Endothelial cell (in vitro differentiated cells): ENCODE data around the gene ACKR3. TPM values are rescaled to one million over a fixed set of nuclear protein-coding genes. Genes with fewer than 3 reads are reported as not detected.

ENCODE experiments used
- DNase-seq: peaks from one replicate; pipeline ENCODE4 v3.0.0; 2021; ENCODE audit warnings: low spot score
- H3K27ac Mint-ChIP-seq: one replicate; pipeline ENCODE4 v1.8.0; 2021; ENCODE audit warnings: mixed read lengths, inconsistent platforms; ENCODE audit not compliant: unreplicated experiment
- H3K27me3 Mint-ChIP-seq: one replicate; pipeline ENCODE4 v1.8.0; 2021; ENCODE audit warnings: mild to moderate bottlenecking, moderate library complexity, mixed read lengths, inconsistent platforms; ENCODE audit not compliant: unreplicated experiment
- H3K36me3 Mint-ChIP-seq: one replicate; pipeline ENCODE4 v1.8.0; 2021; ENCODE audit warnings: mild to moderate bottlenecking, low read depth, mixed read lengths, inconsistent platforms; ENCODE audit not compliant: unreplicated experiment
- H3K4me1 Mint-ChIP-seq: one replicate; pipeline ENCODE4 v1.8.0; 2021; ENCODE audit warnings: mild to moderate bottlenecking, mixed read lengths, inconsistent platforms; ENCODE audit not compliant: unreplicated experiment
- H3K4me3 Mint-ChIP-seq: one replicate; pipeline ENCODE4 v1.8.0; 2021; ENCODE audit warnings: mild to moderate bottlenecking, mixed read lengths, inconsistent platforms; ENCODE audit not compliant: unreplicated experiment
- H3K9me3 Mint-ChIP-seq: one replicate; pipeline ENCODE4 v1.8.0; 2021; ENCODE audit warnings: mixed read lengths, inconsistent platforms; ENCODE audit not compliant: unreplicated experiment
- CTCF ChIP-seq: fragments of 200-600 bp; sonication (generic); IDR thresholded peaks from one replicate; pipeline ENCODE4 v1.5.0; 2021; ENCODE audit warnings: antibody characterized with exemption; ENCODE audit not compliant: unreplicated experiment
- total RNA-seq: library from RNA; stranded (reverse); fragmentation: NEBNext Ultra II Directional; extraction: Animal tissue kit (Norgen Biotek cat#: 25700); gene quantifications from one replicate; pipeline ENCODE4 v1.2.1, GENCODE V29; 2021; ENCODE audit not compliant: unreplicated experiment

Gene ACKR3
- total RNA-seq, 1 donor from 2014 or later = 24.8 TPM

DNA sequence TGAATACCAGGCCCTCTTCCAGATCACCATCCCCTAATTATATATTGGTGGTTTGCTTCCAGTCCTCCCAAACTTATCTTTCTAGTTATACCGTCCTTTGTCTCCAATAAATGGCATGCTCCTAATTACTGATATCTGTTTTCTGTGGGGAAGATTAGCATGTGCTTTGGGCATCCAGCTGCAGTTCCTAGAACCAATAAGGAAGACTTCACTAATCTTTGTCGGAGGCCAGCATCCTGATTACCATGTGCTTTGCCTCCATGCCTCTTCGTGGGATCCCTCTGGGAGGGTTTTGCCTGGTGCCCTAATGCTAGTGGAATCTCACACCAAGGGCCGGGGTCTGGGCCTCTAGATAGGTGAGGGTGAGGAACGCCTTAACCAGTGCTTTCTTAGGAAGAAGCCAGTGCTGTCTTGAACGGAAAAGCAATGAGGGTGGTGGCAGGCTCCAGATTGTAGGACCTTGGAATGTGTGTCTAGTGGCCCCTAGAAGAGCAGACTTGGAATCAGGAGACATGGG is 47.7 kb downstream of the ACKR3 start:
- DNase-seq = no peak
- Mint-ChIP-seq H3K4me1 (peaks cover 6% of the 10 kb centered on the region), H3K9me3 (no peaks in the 10 kb centered on the region), H3K27ac (no peak overlapping the region), H3K36me3 (no peaks in the 10 kb centered on the region), H3K4me3 (no peak overlapping the region), H3K27me3 (peaks cover 2% of the 10 kb centered on the region)
- no peak for TF ChIP-seq CTCF

DNA sequence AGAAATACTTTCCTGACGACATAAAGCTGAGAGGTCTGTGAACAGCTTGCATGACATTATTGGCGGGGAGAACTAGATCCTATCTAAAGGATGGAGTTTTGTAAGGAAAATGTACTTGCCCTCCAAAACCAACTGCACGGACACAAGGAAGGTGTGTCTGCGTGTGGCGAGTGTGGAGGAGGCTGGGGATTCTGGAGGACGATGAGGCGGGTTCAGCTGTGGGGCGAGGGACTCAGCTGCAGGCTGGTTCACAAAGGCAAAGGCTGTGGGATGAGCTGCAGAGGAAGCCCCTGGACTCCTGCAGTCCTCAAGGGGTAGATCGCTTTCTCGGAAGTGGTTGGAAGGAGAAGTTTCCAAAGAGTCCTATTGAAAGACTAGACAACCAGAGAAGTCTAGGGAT is 48.2 kb downstream of the ACKR3 start:
- no peak overlapping the region for H3K27ac Mint-ChIP-seq
- no peaks in the 10 kb centered on the region for H3K9me3 Mint-ChIP-seq
- no peak overlapping the region for H3K4me3 Mint-ChIP-seq
- TF ChIP-seq CTCF = no peak
- H3K4me1 Mint-ChIP-seq = peaks cover 8% of the 10 kb centered on the region
- peaks cover 2% of the 10 kb centered on the region for H3K27me3 Mint-ChIP-seq
- no peak for DNase-seq
- H3K36me3 Mint-ChIP-seq = no peaks in the 10 kb centered on the region

GRCh38 chr2:236618370-236618769 is 48.7 kb downstream of the ACKR3 start:
- no peak for TF ChIP-seq CTCF
- Mint-ChIP-seq H3K9me3 (no peaks in the 10 kb centered on the region), H3K27ac (no peak overlapping the region), H3K36me3 (no peaks in the 10 kb centered on the region), H3K27me3 (peaks cover 2% of the 10 kb centered on the region), H3K4me1 (peaks cover 13% of the 10 kb centered on the region), H3K4me3 (no peak overlapping the region)
- no peak for DNase-seq

DNA sequence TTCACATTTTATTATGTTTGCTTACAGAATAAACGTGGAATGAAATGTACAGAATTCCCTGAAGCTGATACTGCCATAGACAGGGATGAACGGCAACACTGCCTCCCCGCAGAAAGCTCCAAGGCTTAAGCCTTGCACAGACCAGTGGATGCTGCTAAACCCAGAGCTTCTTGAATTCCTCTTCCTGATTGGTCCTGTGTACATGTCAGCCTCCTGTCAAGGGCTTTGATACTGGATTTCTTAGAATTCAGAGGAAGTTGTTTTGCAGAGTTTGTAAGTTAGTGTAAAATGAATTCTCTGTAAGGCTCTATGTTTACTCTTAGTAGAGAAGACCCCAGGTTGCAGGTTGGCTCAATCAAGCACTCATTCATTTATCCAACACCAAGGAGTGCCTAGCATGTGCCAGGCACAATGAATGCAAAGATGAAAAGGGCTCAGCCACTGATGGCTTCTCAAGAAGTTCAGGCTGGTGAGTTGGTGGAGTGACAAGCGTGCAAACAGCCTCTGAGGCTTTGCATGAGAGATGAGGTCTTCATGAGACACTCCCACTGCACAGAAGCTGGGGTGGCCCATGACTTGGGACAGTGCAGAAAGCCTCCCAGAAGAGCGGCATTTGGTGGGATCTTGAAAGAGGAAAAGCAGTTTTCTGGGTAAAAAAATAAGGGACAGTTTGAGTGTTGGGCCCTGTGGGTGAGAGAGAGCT is 50.4 kb downstream of the ACKR3 start:
- peaks cover 20% of the 10 kb centered on the region for H3K4me1 Mint-ChIP-seq
- peaks cover 4% of the 10 kb centered on the region for H3K27me3 Mint-ChIP-seq
- no peaks in the 10 kb centered on the region for H3K36me3 Mint-ChIP-seq
- no peak overlapping the region for H3K4me3 Mint-ChIP-seq
- no peak for DNase-seq
- no peak overlapping the region for H3K27ac Mint-ChIP-seq
- no peaks in the 10 kb centered on the region for H3K9me3 Mint-ChIP-seq
- no peak for TF ChIP-seq CTCF

DNA sequence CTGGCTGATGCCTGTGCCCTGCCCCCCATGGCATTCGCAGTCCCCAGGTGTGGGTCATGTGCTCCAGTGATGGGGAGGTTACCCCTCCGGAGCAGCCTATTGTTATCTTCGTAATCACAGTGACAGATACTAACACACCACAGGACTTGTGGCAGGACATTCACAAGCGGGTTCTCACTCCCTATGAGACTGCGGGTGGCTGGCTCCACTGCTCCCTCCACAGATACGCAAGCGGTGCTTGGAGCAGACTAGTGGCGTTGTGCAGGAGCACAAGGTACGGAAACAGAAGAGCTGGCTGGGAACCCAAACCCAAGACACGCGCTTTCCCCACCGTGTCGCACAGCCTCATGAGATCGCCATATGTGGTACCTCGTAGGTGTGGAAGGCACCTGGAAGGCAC is 52.2 kb downstream of the ACKR3 start:
- TF ChIP-seq CTCF = no peak
- Mint-ChIP-seq H3K4me3 (no peak overlapping the region), H3K27ac (no peak overlapping the region), H3K27me3 (peaks cover 4% of the 10 kb centered on the region), H3K36me3 (no peaks in the 10 kb centered on the region), H3K9me3 (no peaks in the 10 kb centered on the region), H3K4me1 (peaks cover 20% of the 10 kb centered on the region)
- DNase-seq = no peak
